A549 (cell line): ENCODE data around the gene KIF13A.

Experiments
- CTCF ChIP-seq: fragments of >200 bp; sonication (Bioruptor Twin); formaldehyde crosslinking; IDR thresholded peaks from 3 replicates; pipeline ENCODE4 v1.5.1; 2016
- ESRRA ChIP-seq: fragments of 150-350 bp; IDR thresholded peaks from 2 replicates; pipeline ENCODE4 v1.6.1; 2014; ENCODE audit warnings: mild to moderate bottlenecking, low read length, borderline replicate concordance
- GATA3 ChIP-seq: IDR thresholded peaks from 2 replicates; pipeline ENCODE4 v1.6.1; 2012; ENCODE audit warnings: borderline replicate concordance

- TF ChIP-seq CTCF = no peak
- no peak for TF ChIP-seq ESRRA
- TF ChIP-seq GATA3 = no peak
These were observed 52.0 kb downstream of the KIF13A start for GRCh38 chr6:17935188-17936149.
